ENCODE data around the gene CYFIP2. TPM values are rescaled to one million over a fixed set of nuclear protein-coding genes. Genes with fewer than 3 reads are reported as not detected.
A peak's percentile ranks its signal among the peaks of the same experiment; 100 is the strongest.

CYFIP2 gene
- total and polyA plus RNA-seq, 2 of the 8 experiments (the other 6 are each of a cell fraction or from before 2014, with no cell fraction given), result 45.1 to 80.6 TPM

- POLR2A ChIA-PET (ENCODE audit: partially characterized antibody), result no interaction called here
- TF ChIP-seq HDAC6 (IDR thresholded peaks at IDR 0.05; ENCODE audit: low read depth, low read length), result no peak
- TF ChIP-seq KDM4A (IDR thresholded peaks at IDR 0.05; ENCODE audit: low read depth, low read length, severe bottlenecking), result no peak
These were observed 177.2 kb downstream of the CYFIP2 start for GRCh38 chr5:157443041-157443549.

More at GRCh38 chr5:157443041-157443549, 177.2 kb downstream of the CYFIP2 start:
- Histone ChIP-seq H2AFZ (ENCODE audit: low read length) (peak overlapping the region; percentile 53; the same call in 1 of the 2 replicates), H3K23ac (ENCODE audit: insufficient read length) (no peak overlapping the region), H2BK120ac (replicated peaks; ENCODE audit: low read depth, low read length) (no peak overlapping the region), H3K4me3 (ENCODE audit: extremely low read depth in 1 of 4, insufficient read depth in 2 of 4, low read depth in 3 of 4, low read length in 4 of 4) (no peak overlapping the region), H3K4me1 (replicated peaks in 1 of 4; ENCODE audit: control insufficient read depth in 3 of 4, insufficient read depth in 4 of 4, low read length in 3 of 4) (no peaks in the 10 kb centered on the region), H3K79me1 (ENCODE audit: low read depth, low read length) (no peaks in the 10 kb centered on the region), H3K4me2 (ENCODE audit: insufficient read depth in 1 of 2, low read depth in 2 of 2, low read length in 2 of 2) (no peak overlapping the region), H3K23me2 (ENCODE audit: low read depth, low read length) (no peaks in the 10 kb centered on the region; the same call in 1 of the 2 replicates), H4K5ac (ENCODE audit: insufficient read length, low read depth, low read length) (no peak overlapping the region), H2BK5ac (ENCODE audit: low read depth, low read length) (no peak overlapping the region), H4K91ac (replicated peaks; ENCODE audit: insufficient read length, low read length) (no peak overlapping the region), H4K8ac (ENCODE audit: extremely low read depth, insufficient read depth, low read length) (no peak overlapping the region), H3K4ac (replicated peaks; ENCODE audit: insufficient read length, low read depth, low read length) (no peak overlapping the region), H2AK5ac (ENCODE audit: low read depth, low read length) (no peak overlapping the region), H3K56ac (replicated peaks; ENCODE audit: insufficient read length, low read depth, low read length) (no peak overlapping the region), H2BK20ac (ENCODE audit: low read length) (no peak overlapping the region), H3K9me3 (ENCODE audit: insufficient read depth in 2 of 2, low read depth in 1 of 2, low read length in 1 of 2) (no peaks in the 10 kb centered on the region), H2BK15ac (ENCODE audit: low read length) (no peak overlapping the region), H3K27me3 (replicated peaks in 1 of 4; ENCODE audit: control insufficient read depth in 3 of 4, extremely low read depth in 1 of 4, insufficient read depth in 3 of 4, low read length in 3 of 4) (no peaks in the 10 kb centered on the region), H3K79me2 (ENCODE audit: control insufficient read depth in 1 of 2, insufficient read depth in 2 of 2, low read length in 2 of 2) (no peaks in the 10 kb centered on the region), H2BK12ac (ENCODE audit: low read depth, low read length) (no peak overlapping the region), H3K14ac (ENCODE audit: insufficient read length) (no peak overlapping the region), H4K20me1 (replicated peaks in 1 of 2; ENCODE audit: control insufficient read depth in 1 of 2, insufficient read depth in 2 of 2, low read length in 2 of 2) (no peaks in the 10 kb centered on the region), H3K9ac (replicated peaks in 1 of 4; ENCODE audit: extremely low read depth in 1 of 4, low read depth in 3 of 4, low read length in 3 of 4) (no peak overlapping the region), H3K27ac (ENCODE audit: low read depth, low read length) (no peak overlapping the region), H3K36me3 (ENCODE audit: control insufficient read depth in 2 of 4, insufficient read depth in 4 of 4, low read length in 3 of 4) (no peaks in the 10 kb centered on the region), H3K18ac (ENCODE audit: extremely low read depth, low read length) (no peak overlapping the region)
- CTCF ChIA-PET (ENCODE audit: partially characterized antibody), result interaction anchor here (1.2 to 10.3 kb wide), 3 partner anchors 11 to 247 kb away, joined by 3 to 66 read pairs (median 8); no protein-coding TSS in a partner anchor
- no peak for FAIRE-seq
- WGBS, 2 experiments (ENCODE audit: extremely low coverage in 1 of 2, insufficient coverage in 1 of 2, insufficient read length in 1 of 2, insufficient replicate concordance in 2 of 2, low coverage in 1 of 2, low lambda C conversion rate in 2 of 2, missing lambda C conversion rate in 1 of 2), result 91% methylated on average over 7 of the region's 7 CpGs; no CpG with 5 or more reads in 1 of the 2 experiments
- DNase-seq (ENCODE audit: low read depth in 1 of 2, low spot score in 2 of 2), result no peak

Data from H1 (cell line).